HEK293 (cell line): ENCODE results near the gene CDK4.
A peak's percentile ranks its signal among the peaks of the same experiment; 100 is the strongest.

Experiments
- CTCF ChIA-PET: fragments of 350-600 bp; formaldehyde crosslinking; extraction: SDS; loops from one replicate; lab custom pipeline; 2021; ENCODE audit warnings: antibody characterized with exemption; lab: Yijun Ruan, JAX
- POLR2A ChIA-PET: fragments of 300-600 bp; formaldehyde crosslinking; extraction: SDS; loops from one replicate; lab custom pipeline; 2020; ENCODE audit warnings: antibody characterized with exemption, inconsistent platforms; lab: Yijun Ruan, JAX
- H3K27ac ChIP-seq: fragments of 200-500 bp; sonication (Bioruptor generic); 2 replicates; pipeline ENCODE4 v1.5.1; 2014; ENCODE audit warnings: low read depth, low read length, control low read depth, inconsistent platforms; ENCODE audit errors: extremely low read depth
- H3K36me3 ChIP-seq, 2 experiments: fragments of 200-500 bp in 1 of 2; sonication (Bioruptor generic) in 1 of 2; 1 replicate in 1 of 2; 2 replicates in 1 of 2; pipeline ENCODE4 v1.5.1; 2014 to 2017; ENCODE audit warnings: inconsistent platforms in 2 of 2, low read length in 2 of 2; ENCODE audit not compliant: control insufficient read depth in 2 of 2, insufficient read depth in 1 of 2
- H3K4me1 ChIP-seq: fragments of 200-500 bp; sonication (Bioruptor generic); 2 replicates; pipeline ENCODE4 v1.5.1; 2014; ENCODE audit warnings: mild to moderate bottlenecking, low read length, inconsistent platforms; ENCODE audit not compliant: control insufficient read depth, insufficient read depth
- H3K4me3 ChIP-seq: 2 replicates; pipeline ENCODE4 v1.5.1; 2011; ENCODE audit warnings: low read depth, mild to moderate bottlenecking, control low read depth, low read length, moderate library complexity
- H3K9me3 ChIP-seq: fragments of 200-500 bp; sonication (Bioruptor generic); 2 replicates; pipeline ENCODE4 v1.5.1; 2014; ENCODE audit warnings: low read depth, low read length, inconsistent platforms; ENCODE audit not compliant: control insufficient read depth, insufficient read depth
- EGR2 ChIP-seq: fragments of 450-650 bp; formaldehyde crosslinking; IDR thresholded peaks from 2 replicates; pipeline ENCODE4 v1.5.1; 2016; ENCODE audit warnings: low read depth, missing biosample characterization, missing genetic modification characterization
- MZF1 ChIP-seq: fragments of 450-650 bp; formaldehyde crosslinking; IDR thresholded peaks from 2 replicates; pipeline ENCODE4 v1.5.1; 2017; ENCODE audit warnings: missing biosample characterization, missing genetic modification characterization, borderline replicate concordance
- REST ChIP-seq: fragments of 450-650 bp; formaldehyde crosslinking; IDR thresholded peaks from 2 replicates; pipeline ENCODE4 v1.5.1; 2016; ENCODE audit warnings: missing biosample characterization, missing genetic modification characterization
- ZBTB44 ChIP-seq: fragments of 450-650 bp; IDR thresholded peaks from 2 replicates; pipeline ENCODE4 v1.5.1; 2018; ENCODE audit warnings: missing biosample characterization, mild to moderate bottlenecking, missing genetic modification characterization
- ZFHX2 ChIP-seq: fragments of 450-650 bp; formaldehyde crosslinking; conservative IDR thresholded peaks from 2 replicates; pipeline ENCODE4 v1.5.1; 2016; ENCODE audit warnings: missing biosample characterization, missing genetic modification characterization
- ZFP41 ChIP-seq: fragments of 450-650 bp; formaldehyde crosslinking; IDR thresholded peaks from 2 replicates; pipeline ENCODE4 v1.5.1; 2016; ENCODE audit warnings: missing biosample characterization, missing genetic modification characterization, borderline replicate concordance
- ZNF132 ChIP-seq: fragments of 450-650 bp; formaldehyde crosslinking; IDR thresholded peaks from 2 replicates; pipeline ENCODE4 v1.5.1; 2017; ENCODE audit warnings: missing biosample characterization, missing genetic modification characterization, borderline replicate concordance
- ZNF133 ChIP-seq: fragments of 450-650 bp; formaldehyde crosslinking; IDR thresholded peaks from 2 replicates; pipeline ENCODE4 v1.5.1; 2016; ENCODE audit warnings: missing biosample characterization, missing genetic modification characterization
- ZNF391 ChIP-seq: fragments of 450-650 bp; formaldehyde crosslinking; IDR thresholded peaks from 2 replicates; pipeline ENCODE4 v1.5.1; 2016; ENCODE audit warnings: low read depth, missing biosample characterization, missing genetic modification characterization, borderline replicate concordance
- ZNF416 ChIP-seq: fragments of 450-650 bp; formaldehyde crosslinking; IDR thresholded peaks from 2 replicates; pipeline ENCODE4 v1.5.1; 2016; ENCODE audit warnings: missing biosample characterization, missing genetic modification characterization
- ZNF473 ChIP-seq: fragments of 450-650 bp; formaldehyde crosslinking; IDR thresholded peaks from 2 replicates; pipeline ENCODE4 v1.5.1; 2017; ENCODE audit warnings: missing biosample characterization, missing genetic modification characterization
- ZNF580 ChIP-seq: fragments of 450-650 bp; formaldehyde crosslinking; IDR thresholded peaks from 2 replicates; pipeline ENCODE4 v1.5.1; 2016; ENCODE audit warnings: missing biosample characterization, missing genetic modification characterization
- ZNF623 ChIP-seq: fragments of 450-650 bp; formaldehyde crosslinking; IDR thresholded peaks from 2 replicates; pipeline ENCODE4 v1.5.1; 2016; ENCODE audit warnings: missing biosample characterization, missing genetic modification characterization
- ZNF707 ChIP-seq: fragments of 450-650 bp; formaldehyde crosslinking; IDR thresholded peaks from 2 replicates; pipeline ENCODE4 v1.5.1; 2016; ENCODE audit warnings: missing biosample characterization, missing genetic modification characterization
- ZNF777 ChIP-seq: fragments of 450-650 bp; formaldehyde crosslinking; IDR thresholded peaks from 2 replicates; pipeline ENCODE4 v1.5.1; 2017; ENCODE audit warnings: missing biosample characterization, missing genetic modification characterization, borderline replicate concordance
- ZSCAN23 ChIP-seq: fragments of 450-650 bp; formaldehyde crosslinking; IDR thresholded peaks from 2 replicates; pipeline ENCODE4 v1.5.1; 2016; ENCODE audit warnings: missing biosample characterization, missing genetic modification characterization
- TF ChIP-seq, protein P1 (sequence below): fragments of 450-650 bp; formaldehyde crosslinking; IDR thresholded peaks from 2 replicates; pipeline ENCODE4 v1.5.1; 2017; ENCODE audit warnings: missing biosample characterization, missing genetic modification characterization
- TF ChIP-seq, protein P2 (sequence below): fragments of 450-650 bp; formaldehyde crosslinking; IDR thresholded peaks from 2 replicates; pipeline ENCODE4 v1.5.1; 2016; ENCODE audit warnings: missing biosample characterization, missing genetic modification characterization

Gene CDK4

GRCh38 chr12:57761391-57761998 lies 9.4 kb upstream of the CDK4 start:
- Histone ChIP-seq H3K27ac (no peak overlapping the region), H3K9me3 (no peaks in the 10 kb centered on the region)
- TF ChIP-seq ZNF623 (tag by site-specific recombination) (no peak), ZSCAN23 (tag by site-specific recombination) (no peak), ZNF133 (no peak), ZFP41 (tag by site-specific recombination) (no peak), MZF1 (tag by site-specific recombination) (no peak), ZNF580 (tag by site-specific recombination) (no peak)
- TF ChIP-seq, protein P1, sequence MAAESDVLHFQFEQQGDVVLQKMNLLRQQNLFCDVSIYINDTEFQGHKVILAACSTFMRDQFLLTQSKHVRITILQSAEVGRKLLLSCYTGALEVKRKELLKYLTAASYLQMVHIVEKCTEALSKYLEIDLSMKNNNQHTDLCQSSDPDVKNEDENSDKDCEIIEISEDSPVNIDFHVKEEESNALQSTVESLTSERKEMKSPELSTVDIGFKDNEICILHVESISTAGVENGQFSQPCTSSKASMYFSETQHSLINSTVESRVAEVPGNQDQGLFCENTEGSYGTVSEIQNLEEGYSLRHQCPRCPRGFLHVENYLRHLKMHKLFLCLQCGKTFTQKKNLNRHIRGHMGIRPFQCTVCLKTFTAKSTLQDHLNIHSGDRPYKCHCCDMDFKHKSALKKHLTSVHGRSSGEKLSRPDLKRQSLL (tag by site-specific recombination), result no peak
- TF ChIP-seq, all 188 proteins: peak for 0
- no peak overlapping the region for H3K4me3 ChIP-seq
- H3K36me3 ChIP-seq, result peaks cover 10 to 46% of the 10 kb centered on the region in 2 experiments
- ChIA-PET POLR2A (interaction anchor here (1.2 kb wide), 1 partner anchor 17 kb away, joined by 3 read pairs; no protein-coding TSS in a partner anchor), CTCF (interaction anchor here (0.6 to 0.7 kb wide), 2 partner anchors 15 to 41 kb away, joined by 3 read pairs; no protein-coding TSS in a partner anchor)
- peaks cover 3% of the 10 kb centered on the region for H3K4me1 ChIP-seq

- Histone ChIP-seq H3K36me3 (peaks cover 10 to 46% of the 10 kb centered on the region in 2 experiments), H3K9me3 (no peaks in the 10 kb centered on the region), H3K4me3 (no peak overlapping the region), H3K27ac (no peak overlapping the region), H3K4me1 (no peaks in the 10 kb centered on the region)
- CTCF ChIA-PET, result interaction anchor here (0.6 to 2.3 kb wide), 9 partner anchors 8 to 49 kb away, joined by 3 to 7 read pairs (median 4); partner anchors contain the start of genes CDK4 and TSPAN31
- POLR2A ChIA-PET, result interaction anchor here (1.1 to 1.2 kb wide), 2 partner anchors 18 to 36 kb away, joined by 3 read pairs; no protein-coding TSS in a partner anchor
- TF ChIP-seq ZNF416 (tag by site-specific recombination) (no peak), ZNF132 (tag by site-specific recombination) (no peak), REST (peak; percentile 98), ZNF777 (tag by site-specific recombination) (no peak)
Measured at GRCh38 chr12:57760347-57760982, 8.4 kb upstream of the CDK4 start.

DNA sequence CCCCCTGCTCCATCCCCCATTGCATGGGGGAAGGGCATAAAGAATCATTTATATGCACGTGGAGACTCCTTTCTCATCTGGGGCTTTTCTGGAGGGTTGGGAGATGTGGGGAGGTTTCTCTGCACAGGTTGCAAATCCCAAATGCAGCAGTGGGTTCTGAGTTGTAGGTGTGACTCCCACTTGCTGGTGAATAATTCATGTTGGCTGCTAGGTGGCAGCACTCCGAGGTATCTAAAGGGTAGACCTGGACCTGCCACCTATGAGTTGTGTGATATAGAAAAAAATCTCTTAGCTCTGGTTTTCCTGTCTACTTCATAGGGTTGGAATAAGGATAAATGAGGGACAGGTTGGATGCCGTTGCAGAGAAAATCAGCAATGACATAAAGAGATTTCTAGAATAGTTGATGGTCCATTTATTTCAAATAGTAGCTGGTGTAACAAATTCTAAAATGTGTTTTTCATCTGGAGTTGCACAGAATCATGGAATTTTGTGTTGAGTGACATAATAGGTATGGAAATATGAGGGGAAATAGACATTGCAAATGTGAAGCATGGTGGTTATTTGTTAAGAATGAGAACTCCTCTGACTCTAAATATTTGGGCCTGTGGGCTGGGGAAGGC lies 7.4 kb upstream of the CDK4 start:
- ChIA-PET CTCF (interaction anchor here (0.5 to 2.3 kb wide), 27 partner anchors 9 to 967 kb away, joined by 3 to 8 read pairs (median 4); partner anchors contain the start of genes EEF1AKMT3, INHBE, METTL1 and TSPAN31), POLR2A (interaction anchor here (0.6 to 1.2 kb wide), 5 partner anchors 13 to 391 kb away, joined by 3 to 4 read pairs (median 3); partner anchors contain the start of genes ATP23, EEF1AKMT3 and TSPAN31)
- Histone ChIP-seq H3K9me3 (no peaks in the 10 kb centered on the region), H3K4me3 (no peak overlapping the region), H3K36me3 (peaks cover 10 to 46% of the 10 kb centered on the region in 2 experiments), H3K4me1 (0 out of 2 replicates have a peak, but pooled peaks cover 1% of the 10 kb centered on the region), H3K27ac (no peak overlapping the region)
- TF ChIP-seq ZNF473, result no peak
- TF ChIP-seq ZBTB44 (tag by site-specific recombination), result peak; percentile 39
- TF ChIP-seq ZFHX2 (tag by site-specific recombination), result peak; percentile 48
- TF ChIP-seq, protein P2, sequence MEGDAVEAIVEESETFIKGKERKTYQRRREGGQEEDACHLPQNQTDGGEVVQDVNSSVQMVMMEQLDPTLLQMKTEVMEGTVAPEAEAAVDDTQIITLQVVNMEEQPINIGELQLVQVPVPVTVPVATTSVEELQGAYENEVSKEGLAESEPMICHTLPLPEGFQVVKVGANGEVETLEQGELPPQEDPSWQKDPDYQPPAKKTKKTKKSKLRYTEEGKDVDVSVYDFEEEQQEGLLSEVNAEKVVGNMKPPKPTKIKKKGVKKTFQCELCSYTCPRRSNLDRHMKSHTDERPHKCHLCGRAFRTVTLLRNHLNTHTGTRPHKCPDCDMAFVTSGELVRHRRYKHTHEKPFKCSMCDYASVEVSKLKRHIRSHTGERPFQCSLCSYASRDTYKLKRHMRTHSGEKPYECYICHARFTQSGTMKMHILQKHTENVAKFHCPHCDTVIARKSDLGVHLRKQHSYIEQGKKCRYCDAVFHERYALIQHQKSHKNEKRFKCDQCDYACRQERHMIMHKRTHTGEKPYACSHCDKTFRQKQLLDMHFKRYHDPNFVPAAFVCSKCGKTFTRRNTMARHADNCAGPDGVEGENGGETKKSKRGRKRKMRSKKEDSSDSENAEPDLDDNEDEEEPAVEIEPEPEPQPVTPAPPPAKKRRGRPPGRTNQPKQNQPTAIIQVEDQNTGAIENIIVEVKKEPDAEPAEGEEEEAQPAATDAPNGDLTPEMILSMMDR (tag by site-specific recombination), result peak; percentile 27; the same call in 1 of the 2 replicates
- TF ChIP-seq EGR2, result peak; percentile 64
- TF ChIP-seq ZNF707 (tag by site-specific recombination), result no peak
- TF ChIP-seq ZNF391 (tag by site-specific recombination), result no peak
